NB4 (cell line): ENCODE measurements around the gene ZNF598.

ENCODE experiments used
- DNase-seq: peaks from one replicate; pipeline ENCODE4 v3.0.0; 2010; ENCODE audit warnings: low read depth
- H3K4me3 ChIP-seq: one replicate; pipeline ENCODE4 v1.5.1; 2011; ENCODE audit warnings: mild to moderate bottlenecking, low read depth, low read length, moderate library complexity
- CTCF ChIP-seq: IDR thresholded peaks from one replicate; pipeline ENCODE4 v1.5.1; 2012; ENCODE audit warnings: low read depth, low read length
- MYC ChIP-seq: IDR thresholded peaks from 2 replicates; pipeline ENCODE4 v1.6.1; 2011; ENCODE audit warnings: low read depth, low read length
- POLR2A ChIP-seq: IDR thresholded peaks from 2 replicates; pipeline ENCODE4 v1.6.1; 2011; ENCODE audit warnings: mild to moderate bottlenecking; ENCODE audit not compliant: insufficient read length; ENCODE audit errors: extremely low read depth
- TF ChIP-seq, protein P1 (sequence below): IDR thresholded peaks from 2 replicates; pipeline ENCODE4 v1.6.1; 2011; ENCODE audit warnings: low read depth, low read length

Gene ZNF598

GRCh38 chr16:1976951-1977874 lies 32.4 kb downstream of the ZNF598 start:
- no peak for TF ChIP-seq POLR2A
- TF ChIP-seq, protein P1, sequence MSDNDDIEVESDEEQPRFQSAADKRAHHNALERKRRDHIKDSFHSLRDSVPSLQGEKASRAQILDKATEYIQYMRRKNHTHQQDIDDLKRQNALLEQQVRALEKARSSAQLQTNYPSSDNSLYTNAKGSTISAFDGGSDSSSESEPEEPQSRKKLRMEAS = no peak
- no peak for TF ChIP-seq MYC
- TF ChIP-seq CTCF = no peak
- no peak for DNase-seq

GRCh38 chr16:1976216-1976520 lies 33.5 kb downstream of the ZNF598 start:
- DNase-seq = no peak
- TF ChIP-seq, protein P1 = no peak
- TF ChIP-seq MYC = no peak
- no peak for TF ChIP-seq CTCF
- no peak for TF ChIP-seq POLR2A
- H3K4me3 ChIP-seq = no peak overlapping the region

More at GRCh38 chr16:1976951-1977874, 32.4 kb downstream of the ZNF598 start:
- no peak overlapping the region for H3K4me3 ChIP-seq

- TF ChIP-seq POLR2A (no peak), CTCF (no peak), MYC (no peak)
- TF ChIP-seq, protein P1 = no peak
These were observed 34.0 kb downstream of the ZNF598 start for GRCh38 chr16:1975432-1976215.

DNA sequence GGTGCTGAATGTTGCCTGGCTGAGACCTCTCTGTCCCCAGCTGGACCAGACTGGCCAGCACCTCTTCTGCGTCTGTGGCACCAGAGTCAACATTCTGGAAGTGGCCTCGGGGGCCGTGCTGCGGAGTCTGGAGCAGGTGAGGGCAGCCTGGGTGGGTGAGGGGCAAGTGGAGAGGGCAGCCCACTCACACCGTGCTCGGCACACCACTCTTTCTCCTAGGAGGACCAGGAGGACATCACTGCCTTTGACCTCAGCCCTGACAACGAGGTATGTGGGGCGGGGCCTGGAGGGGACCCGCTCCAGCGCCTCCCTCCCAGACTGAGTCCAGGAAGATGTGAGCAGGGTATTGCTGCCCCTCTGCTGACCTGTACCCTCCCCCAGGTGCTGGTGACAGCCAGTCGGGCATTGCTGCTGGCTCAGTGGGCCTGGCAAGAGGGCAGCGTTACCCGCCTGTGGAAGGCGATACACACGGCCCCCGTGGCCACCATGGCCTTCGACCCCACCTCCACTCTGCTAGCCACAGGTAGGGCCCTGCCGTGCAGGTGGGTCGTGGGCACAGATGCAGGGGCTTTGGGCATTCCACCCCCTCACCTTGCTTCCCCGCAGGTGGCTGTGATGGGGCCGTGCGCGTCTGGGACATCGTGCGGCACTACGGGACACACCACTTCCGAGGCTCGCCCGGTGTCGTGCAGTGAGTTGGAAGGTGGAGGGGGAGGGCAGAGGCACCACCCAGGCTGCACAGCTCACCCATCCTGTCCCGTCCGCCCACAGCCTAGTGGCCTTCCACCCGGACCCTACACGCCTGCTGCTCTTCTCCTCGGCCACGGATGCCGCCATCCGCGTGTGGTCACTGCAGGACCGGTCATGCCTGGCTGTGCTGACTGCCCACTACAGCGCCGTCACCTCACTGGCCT lies 35.2 kb downstream of the ZNF598 start:
- DNase-seq = no peak
- no peak overlapping the region for H3K4me3 ChIP-seq
- TF ChIP-seq, protein P1 = no peak
- TF ChIP-seq CTCF = no peak
- no peak for TF ChIP-seq POLR2A
- no peak for TF ChIP-seq MYC

More at GRCh38 chr16:1975432-1976215, 34.0 kb downstream of the ZNF598 start:
- DNase-seq = no peak
- H3K4me3 ChIP-seq = no peak overlapping the region

DNA sequence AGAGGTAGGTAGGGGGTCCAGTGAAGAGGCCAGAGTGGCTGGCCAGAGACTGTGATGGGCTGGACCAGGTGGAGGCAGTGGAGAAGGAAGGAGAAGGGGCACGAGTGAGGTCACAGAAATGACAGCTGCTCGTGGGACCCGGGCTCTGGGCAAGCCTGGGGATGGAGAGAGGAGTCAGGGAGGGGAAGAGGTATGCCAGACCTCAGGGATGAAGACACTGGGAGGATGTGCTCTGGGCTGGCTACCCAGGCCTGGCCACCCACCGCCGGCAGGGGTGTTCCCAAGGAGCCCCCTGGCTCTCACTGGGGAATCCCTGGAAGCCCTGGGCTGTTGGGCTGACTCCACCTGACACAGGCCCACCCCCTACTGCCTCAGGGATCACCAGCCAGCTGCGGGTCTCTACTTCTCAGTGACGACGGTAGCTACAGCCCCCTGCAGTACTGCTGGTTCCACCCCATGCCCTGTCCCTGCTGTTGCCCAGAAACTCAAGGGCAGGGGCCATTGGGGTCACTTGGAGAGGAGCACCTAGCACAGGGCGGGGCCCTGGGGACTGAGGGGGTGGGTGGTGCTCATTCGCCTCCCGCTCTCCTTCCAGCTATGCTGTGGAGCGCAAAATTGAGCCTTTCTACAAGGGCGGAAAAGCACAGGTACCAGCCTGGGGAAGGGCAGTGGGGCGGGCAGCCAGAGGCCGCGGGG lies 36.0 kb downstream of the ZNF598 start:
- TF ChIP-seq MYC = no peak
- no peak for TF ChIP-seq POLR2A
- TF ChIP-seq, protein P1 = no peak
- no peak for TF ChIP-seq CTCF
- no peak for DNase-seq
- no peak overlapping the region for H3K4me3 ChIP-seq
